Fibroblast of peridontal ligament (primary cell): ENCODE results near the gene CHST12.
A peak's percentile ranks its signal among the peaks of the same experiment; 100 is the strongest.
"Not testable (repeated sequence)": the region's sequence is repeated elsewhere in the genome, so short reads cannot be mapped to it uniquely, and the experiment has no call there.

Source experiments
- DNase-seq: peaks from one replicate; pipeline ENCODE4 v3.0.0-alpha.2; 2010; ENCODE audit errors: extremely low read depth

Gene CHST12

GRCh38 chr7:2435146-2435545 lies 31.7 kb downstream of the CHST12 start:
- no peak for DNase-seq

GRCh38 chr7:2436341-2437104 lies 33.1 kb downstream of the CHST12 start:
- DNase-seq, result no peak

DNA sequence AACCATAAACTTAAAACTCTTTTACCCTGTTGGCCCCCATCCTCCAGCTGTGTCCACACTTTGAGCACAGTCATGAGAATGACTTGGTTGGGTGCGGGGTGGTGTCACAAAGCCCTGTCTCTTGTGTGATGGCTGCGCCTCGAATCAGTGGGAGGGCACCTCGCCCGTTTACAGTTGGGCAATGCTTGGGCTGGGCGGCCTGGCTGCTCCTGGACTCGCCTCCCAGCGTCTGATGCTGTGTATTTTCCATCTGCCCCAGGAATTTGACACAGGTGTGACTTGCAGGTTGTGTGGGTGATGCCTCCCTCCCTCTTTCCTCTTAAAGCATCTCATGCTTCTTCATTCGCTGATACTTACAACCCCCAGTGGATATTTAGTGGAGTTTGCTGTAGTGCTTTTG lies 33.7 kb downstream of the CHST12 start:
- no peak for DNase-seq

DNA sequence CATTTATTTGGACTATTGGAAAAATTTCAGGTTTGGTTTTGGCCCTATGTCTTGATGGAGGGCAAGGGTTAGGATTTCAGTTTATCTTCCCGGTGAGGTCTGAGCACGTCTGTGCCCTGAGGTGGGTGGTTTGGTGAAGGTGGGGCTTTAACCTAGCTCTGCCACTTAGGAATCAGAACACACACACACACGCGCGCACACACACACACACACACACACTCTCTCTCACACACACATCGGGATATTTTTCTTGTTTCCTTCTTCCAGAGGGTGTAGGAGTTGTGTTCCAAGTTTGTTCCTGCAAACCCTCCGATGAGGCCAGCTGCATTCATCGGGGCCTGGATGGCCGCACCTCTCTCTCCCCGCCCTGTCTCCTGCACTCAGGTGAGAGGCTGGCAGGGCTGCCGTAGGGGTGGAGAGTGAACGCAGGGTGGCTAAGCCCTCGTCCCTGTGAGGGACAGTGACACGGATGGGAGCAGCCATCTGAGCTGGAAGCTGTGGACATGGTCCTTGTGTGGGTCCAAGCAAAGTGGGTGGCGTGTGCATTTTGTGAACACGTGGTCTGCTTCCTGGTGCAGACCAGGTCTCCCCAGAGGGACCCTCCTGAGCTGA lies 34.2 kb downstream of the CHST12 start:
- DNase-seq, result no peak

GRCh38 chr7:2438186-2438585 lies 34.8 kb downstream of the CHST12 start:
- no peak for DNase-seq

- no peak for DNase-seq
Measured at GRCh38 chr7:2438775-2439174, 35.4 kb downstream of the CHST12 start.

GRCh38 chr7:2440608-2441245 lies 37.3 kb downstream of the CHST12 start:
- no peak for DNase-seq

DNA sequence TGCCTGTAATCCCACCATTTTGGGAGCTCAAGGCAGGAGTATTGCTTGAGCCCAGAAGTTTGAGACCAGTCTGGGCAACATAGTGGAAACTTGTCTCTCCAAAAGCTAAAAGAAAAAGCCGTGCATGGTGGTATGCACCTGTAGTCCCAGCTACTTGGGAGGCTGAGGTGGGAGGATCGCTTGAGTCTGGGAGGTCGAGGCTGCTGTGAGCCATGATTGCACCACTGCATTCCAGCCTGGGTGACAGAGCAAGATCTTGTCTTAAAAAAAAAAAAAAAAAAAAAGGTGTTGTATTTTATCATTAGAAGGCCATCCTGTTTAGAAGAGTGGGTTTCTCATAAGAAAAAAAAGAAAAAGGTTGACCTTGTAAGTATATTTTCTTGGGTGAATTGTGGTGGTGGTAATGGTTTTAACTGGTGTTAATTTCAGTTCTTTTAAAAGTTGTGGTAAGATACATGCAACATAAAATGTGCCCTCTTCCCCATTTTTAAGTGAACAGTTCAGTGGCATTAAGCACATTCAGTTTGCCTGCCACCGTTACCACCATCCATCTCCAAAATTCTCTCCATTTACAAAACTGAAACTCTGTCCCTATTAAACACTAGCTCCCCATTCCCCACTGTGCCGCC lies 38.1 kb downstream of the CHST12 start:
- no peak for DNase-seq

DNA sequence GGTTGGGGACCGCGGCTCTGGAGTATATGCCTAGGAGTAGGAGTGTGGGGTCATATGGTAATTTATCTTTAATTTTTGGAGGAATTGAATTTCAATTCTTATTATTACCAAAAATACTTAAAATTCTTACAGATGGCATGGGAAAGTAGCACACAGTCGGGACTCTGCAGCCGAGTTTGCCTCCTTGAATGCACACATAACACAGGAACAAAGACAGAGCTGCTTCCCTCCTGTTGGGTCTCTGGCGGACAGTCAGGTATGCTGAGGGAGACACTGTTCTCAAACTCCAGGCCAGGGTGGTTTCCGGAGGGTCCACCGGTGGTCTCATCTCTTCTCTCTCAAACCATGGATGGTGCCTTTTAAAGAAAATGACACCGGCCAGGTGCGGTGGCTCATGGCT lies 40.1 kb downstream of the CHST12 start:
- no peak for DNase-seq

GRCh38 chr7:2444476-2444875 lies 41.1 kb downstream of the CHST12 start:
- peak; percentile 86 for DNase-seq

DNA sequence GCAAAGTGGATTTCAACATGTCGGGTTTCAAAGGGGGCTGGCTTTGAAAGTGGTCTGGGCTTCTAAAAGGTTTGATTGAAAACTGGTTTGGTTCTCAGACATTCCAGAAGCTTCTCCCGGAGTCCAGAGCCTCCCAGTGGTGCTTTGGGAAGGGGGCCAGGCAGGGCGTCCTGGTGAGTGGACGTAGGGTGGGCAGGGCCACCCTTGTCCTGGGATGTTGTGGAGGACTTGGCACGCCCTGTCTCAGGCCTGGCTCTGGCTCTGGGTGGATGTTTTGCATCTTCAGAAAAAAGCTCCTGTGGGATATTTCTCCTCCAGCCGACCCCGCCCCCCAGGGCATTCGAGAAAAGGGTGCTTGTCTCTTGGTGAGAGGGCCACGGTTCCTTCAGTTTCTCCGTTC lies 41.6 kb downstream of the CHST12 start:
- no peak for DNase-seq

- DNase-seq, result no peak
Measured at GRCh38 chr7:2445898-2446555, 42.6 kb downstream of the CHST12 start.

- DNase-seq, result no peak
Measured at GRCh38 chr7:2446676-2447075, 43.3 kb downstream of the CHST12 start.

- no peak for DNase-seq
Measured at GRCh38 chr7:2450198-2451107, 47.0 kb downstream of the CHST12 start.

DNA sequence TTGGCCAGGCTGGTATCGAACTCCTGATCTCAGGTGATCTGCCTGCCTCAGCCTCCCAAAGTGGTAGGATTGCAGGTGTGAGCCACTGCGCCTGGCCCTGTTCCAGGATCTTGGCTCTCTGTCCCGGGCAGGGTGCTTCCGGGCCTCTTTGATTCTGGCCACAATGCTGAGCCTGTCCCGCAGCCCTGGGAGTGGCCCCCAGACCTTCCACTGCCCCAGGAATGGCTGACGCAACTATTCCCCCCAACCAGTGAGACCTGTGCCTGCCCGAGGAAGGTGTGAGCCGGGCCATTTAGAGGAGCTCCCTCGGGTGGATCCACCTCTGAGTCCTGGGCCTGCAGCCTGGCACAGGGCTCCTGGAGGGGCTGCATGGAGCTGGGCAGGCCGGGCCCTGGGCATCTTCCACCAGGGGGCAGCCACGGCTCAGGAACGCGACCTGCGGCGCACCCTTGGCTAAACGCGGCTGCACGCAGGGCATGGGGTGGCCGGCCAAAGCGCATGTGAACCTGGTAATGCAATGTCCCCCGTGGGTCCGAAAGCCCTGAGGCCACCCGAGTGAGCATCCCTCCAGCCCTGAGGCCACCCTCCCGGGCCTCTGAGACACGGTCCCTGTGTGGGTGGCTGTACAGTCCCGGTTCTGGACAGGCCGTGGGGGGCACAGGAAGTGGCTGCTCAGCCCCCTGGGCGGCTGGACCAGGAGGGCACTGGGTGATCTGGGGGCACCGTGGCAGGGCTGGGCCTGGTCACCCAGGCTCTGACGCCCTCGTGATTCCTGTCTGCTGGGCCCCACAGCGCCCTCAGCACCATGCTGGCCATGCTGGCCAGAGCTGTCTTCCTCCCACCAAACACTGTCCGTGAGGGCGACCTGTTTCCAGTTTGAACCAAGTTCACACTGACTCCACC lies 48.0 kb downstream of the CHST12 start:
- peak; percentile 65 for DNase-seq

DNA sequence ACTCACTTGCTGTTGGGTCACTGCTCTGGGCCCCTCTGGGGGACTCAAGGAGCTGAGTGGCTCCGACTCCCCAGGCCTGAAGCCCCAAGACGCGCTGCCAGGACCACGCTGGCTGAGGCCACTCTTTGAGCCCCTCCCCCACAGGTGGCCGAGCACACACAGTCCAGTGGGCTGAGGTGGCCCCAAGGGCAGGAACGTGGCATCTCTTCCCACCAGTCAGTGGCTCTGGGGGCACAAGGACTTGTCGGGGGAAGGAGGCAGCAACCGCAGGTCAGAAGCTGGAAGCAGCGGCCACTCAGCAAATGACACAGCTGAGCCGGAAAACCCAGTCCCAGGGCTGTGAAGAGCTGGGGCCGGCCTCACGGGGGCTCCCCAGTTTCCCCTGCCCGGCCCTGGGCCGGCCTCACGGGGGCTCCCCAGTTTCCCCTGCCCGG lies 48.7 kb downstream of the CHST12 start:
- DNase-seq, result no peak

GRCh38 chr7:2452643-2453270 lies 49.3 kb downstream of the CHST12 start:
- no peak for DNase-seq

GRCh38 chr7:2453849-2454248 lies 50.4 kb downstream of the CHST12 start:
- not testable (repeated sequence) for DNase-seq

DNA sequence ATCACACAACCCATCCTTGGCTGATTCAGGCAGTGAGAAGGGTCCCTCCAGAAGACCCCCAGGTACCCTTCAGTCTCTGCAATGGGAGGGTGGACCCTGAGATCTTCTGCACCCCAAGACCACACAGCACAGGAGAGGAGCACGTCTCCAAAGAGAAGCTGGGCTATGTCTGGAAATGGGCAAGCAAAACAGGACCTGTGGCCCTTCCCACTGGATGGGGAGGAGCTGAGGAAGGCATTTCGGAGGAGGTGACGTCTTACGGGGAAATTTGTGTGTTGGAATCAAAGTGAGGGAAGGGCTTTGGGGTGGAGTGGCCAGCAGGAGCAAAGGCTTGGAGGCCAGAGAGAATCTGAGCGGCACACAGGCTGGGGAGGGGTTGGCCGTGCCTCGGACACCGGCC lies 56.3 kb downstream of the CHST12 start:
- DNase-seq, result no peak
